HG03432 (cell line): ENCODE measurements around the gene CLOCK.

Experiments used
- ATAC-seq: cut with Tn5 transposase; IDR thresholded peaks from one replicate; pipeline ENCODE4 v1.9.1; 2021; ENCODE audit warnings: mild to moderate bottlenecking, moderate library complexity; ENCODE audit not compliant: unreplicated experiment

Gene CLOCK

DNA sequence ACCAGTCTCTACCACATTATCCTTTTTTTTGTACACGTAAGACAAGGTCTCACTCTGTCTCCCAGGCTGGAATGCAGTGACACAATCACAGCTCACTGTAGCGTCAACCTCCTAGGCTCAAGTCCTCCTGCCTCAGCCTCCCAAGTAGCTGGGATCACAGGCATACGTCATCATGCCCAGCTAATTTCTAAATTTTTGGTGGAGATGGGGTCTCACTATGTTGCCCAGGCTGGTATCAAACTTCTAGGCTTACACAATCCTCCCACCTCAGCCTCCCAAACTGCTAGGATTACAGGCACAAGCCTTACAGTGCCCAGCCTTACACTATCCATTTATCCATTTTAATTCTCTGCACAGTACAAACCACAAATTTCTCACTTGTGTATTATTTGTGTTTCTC, 58.0 kb downstream of the CLOCK start:
- no peak for ATAC-seq

DNA sequence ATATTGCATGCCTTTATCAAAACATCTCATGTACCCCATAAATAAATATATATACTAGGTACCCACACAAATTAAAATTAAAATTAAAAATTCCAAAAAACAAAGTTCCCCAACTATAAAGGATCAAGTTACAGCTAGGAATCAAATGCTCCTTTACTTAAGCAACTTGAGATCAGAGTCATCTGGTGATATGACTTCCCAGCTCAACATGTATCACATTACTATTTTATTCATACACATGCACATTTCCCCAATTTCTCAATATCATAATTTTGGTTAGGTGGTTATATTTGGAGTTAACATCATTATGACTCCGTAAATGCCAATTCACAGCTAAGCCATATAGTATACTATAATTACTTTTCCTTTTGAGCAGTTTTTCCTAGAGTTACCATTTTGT, 60.9 kb downstream of the CLOCK start:
- ATAC-seq = no peak

DNA sequence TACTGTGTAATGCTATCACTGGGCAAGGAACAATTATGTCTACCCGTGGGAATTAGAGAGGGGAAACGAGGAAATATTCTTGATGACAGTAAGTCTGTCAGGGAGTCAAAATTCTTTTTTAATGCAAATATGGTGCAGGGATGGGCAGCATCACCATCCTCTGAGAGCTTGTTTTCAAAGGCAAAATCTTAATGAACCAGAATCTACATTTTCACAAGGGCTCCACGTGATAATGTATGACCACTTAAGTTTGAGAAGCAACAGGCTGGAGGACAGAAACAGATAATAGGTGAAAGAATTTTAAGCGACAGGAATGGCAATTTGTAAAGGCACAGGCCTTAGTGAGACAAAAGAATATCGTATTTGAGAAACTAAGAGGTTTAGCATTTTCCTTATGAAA, 63.4 kb downstream of the CLOCK start:
- ATAC-seq = no peak

- ATAC-seq = no peak
Measured at GRCh38 chr4:55475394-55476243, 71.1 kb downstream of the CLOCK start.

GRCh38 chr4:55469979-55470378, 76.7 kb downstream of the CLOCK start:
- no peak for ATAC-seq

GRCh38 chr4:55468724-55469123, 78.0 kb downstream of the CLOCK start:
- no peak for ATAC-seq

DNA sequence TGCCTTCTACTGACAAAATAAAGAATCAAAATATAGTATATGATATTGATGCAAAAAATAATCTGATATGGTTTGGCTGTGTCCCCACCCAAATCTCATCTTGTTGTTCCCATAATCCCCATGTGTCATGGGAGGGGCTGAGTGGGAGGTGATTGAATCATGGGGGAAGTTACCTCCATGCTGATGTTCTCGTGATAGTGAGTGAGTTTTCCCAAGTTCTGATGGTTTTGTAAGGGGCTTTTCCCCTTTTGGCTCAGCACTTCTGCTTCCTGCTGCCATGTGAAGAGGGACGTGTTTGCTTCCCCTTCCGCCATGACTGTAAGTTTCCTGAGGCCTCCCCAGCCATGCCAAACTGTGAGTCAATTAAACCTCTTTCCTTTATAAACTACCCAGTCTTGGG, 80.7 kb downstream of the CLOCK start:
- no peak for ATAC-seq

DNA sequence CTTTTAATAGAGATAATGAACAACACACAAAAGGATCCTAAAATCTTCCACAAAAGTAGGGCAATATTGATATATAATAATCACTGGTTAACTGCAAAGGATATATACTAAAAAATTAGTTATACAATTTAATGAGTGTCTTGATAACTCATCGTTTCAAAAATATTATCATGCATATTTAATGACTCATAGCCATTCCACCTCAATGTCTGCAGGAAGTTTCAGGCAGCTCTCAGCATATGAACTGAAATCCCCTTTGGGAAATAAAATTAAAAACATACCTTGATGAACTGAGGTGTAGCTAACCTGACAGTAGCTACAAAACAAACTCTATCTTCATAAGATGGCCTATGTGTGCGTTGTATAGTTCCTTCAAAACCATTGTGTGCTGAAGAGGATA, 88.1 kb downstream of the CLOCK start:
- no peak for ATAC-seq

DNA sequence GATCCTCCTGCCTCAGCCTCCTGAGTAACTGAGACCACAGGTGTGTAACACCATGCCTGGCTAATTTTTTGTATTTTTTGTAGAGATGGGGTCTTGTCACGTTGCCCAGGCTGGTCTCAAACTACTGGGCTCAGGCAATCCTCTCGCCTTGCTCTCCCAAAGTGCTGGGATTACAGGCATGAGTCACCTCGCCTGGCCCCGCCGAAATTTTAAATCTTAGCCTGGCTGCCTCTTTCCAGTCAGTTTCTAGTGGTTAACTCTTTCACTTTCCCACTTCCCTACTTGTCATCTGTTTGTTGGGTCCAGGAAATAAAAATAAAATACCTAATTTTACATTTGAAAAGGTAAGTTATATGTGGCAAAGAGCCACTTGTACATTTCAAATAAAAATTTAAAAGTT, 88.5 kb downstream of the CLOCK start:
- no peak for ATAC-seq

DNA sequence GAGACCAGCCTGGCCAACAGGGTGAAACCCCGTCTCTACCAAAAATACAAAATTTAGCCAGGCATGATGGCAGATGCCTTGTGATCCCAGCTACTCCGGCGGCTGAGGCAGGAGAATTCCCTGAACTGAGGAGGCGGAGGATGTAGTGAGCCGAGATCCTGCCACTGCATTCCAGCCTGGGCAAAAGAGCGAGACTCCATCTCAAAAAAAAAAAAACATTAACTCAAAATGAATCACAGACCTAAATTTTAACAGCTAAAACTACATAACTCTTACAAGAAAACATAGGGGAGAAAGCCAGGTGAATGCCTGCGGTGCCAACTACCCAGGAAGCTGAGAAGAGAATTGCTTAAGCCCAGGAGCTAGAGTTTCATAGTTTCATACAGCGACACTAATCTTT, 96.1 kb downstream of the CLOCK start:
- ATAC-seq = no peak

DNA sequence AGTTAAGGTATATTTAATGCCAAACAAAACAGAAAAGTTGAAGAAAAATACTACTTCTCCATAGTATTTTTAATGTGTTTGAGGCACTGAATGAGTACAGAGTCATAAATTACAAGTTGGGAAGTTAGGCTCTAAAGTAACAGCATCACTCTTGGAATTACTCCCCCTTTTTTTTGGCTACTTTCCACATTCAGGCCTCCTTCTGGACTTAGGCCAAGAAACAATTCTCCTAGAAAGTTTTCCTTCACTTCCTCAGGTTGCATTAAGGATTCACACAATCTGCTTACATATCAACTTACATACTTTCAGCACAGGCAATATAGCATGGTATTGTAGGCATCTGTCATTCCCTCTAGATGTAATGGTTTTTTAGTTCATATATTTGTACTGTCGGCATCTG, 98.9 kb downstream of the CLOCK start:
- ATAC-seq = no peak

GRCh38 chr4:55447108-55447708, 99.5 kb downstream of the CLOCK start:
- no peak for ATAC-seq

DNA sequence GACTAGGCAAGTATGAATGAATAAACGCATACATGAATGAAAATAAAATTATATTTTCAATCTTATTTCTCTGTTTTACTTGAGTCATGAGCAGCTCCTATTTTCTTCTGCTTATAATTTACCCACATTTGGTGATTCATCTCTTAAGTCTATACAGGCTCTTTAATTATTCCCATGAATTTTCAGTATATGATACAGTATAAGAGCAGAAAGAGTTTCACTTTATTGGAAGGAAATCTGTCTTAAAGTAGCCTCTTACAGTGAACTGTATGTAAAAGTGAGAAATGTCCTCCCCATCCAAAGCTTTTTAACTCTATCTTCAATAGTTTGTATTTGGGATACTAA, 100.2 kb downstream of the CLOCK start:
- no peak for ATAC-seq

- ATAC-seq = no peak
Measured at GRCh38 chr4:55445921-55446577, 100.7 kb downstream of the CLOCK start.

DNA sequence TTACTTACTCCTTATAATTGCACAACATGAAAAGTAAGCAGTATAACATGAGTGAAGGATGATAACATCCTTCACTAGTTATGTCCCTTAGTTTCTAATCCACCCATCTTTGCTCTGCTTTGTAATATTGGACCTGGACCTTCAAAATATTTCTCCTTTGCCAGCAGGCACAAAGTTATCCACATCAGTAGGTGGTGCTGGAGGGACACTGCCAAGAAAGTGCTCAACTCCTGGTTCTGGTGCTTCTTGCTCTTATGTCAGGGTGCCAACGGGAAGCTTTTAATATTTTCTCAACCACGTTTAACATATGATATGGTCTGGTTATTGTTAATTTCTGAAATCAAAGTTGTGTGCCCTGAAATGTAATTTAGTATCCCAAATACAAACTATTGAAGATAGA, 101.9 kb downstream of the CLOCK start:
- no peak for ATAC-seq

DNA sequence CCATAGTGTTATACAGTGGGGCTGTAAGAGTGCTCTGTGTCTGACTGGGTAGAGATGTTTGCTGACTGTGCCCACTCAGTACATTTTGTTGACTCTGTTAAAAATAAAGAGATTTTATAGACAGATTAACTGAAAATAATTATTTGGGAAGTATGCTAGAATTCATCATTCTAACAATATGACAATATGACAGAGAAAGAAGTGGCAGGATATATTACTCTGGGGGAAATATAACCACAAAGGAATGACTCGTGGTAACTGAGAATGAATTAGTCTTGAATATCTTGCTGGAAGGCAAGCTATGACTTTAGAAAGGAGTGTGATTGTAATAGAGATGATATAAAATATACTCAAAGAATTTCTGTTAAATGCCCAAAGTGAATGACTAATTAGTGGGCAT, 104.2 kb downstream of the CLOCK start:
- ATAC-seq = no peak

DNA sequence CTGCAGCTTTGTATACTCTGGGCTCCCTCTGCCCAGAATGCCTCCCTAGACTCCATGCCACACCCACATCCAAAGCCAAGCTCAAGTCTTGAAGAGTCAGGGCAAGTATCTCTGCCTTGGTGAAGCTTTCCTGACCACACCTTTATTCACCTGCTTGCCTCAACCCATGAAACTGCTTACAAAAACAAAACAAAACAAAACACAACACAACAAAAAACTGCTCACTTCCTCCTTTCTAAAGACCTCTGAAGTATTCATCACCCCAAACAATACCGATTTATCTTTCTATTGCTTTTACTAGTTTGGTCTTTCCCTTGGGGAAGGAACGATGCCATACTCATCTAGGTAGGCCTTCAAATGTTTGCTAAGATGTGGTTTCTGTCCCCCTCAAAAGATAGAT, 105.9 kb downstream of the CLOCK start:
- no peak for ATAC-seq

- no peak for ATAC-seq
Measured at GRCh38 chr4:55439023-55439422, 107.7 kb downstream of the CLOCK start.

DNA sequence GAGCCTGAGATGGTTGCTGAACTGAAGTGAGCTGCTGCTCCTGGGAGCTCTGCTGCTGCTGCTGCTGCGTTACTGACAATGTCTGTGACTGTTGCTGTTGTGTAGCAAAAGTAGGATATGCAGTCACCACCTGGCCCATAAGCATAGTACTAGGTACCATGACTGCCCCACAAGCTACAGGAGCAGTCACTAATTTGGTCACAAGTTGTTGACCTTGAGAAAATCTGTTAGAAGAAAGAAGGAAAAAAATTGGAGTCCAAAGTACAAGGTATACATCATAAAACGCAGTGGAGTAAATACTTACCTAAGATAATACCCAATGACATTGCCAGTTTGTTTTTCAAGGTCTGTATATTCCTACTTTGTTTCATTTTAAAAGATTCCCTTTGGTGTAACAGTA, 108.4 kb downstream of the CLOCK start:
- no peak for ATAC-seq

DNA sequence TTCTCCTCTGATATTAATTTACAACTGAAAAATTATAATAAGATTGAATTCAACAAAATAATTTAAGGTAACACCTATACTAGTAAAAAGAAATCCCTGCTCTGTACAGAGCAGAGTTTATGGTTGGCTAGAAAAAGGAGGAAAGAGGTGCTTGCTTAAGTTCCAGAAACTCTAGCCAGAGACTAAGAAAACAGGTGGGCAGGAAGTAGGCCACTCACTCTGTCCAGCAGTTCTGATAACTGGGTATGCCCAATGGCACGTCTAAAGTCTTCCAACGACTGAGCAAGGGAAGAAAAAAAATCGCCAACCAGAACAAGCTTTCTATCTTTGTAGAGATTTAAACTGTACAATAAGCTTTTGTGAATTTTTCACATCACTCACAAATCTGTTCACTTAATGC, 108.9 kb downstream of the CLOCK start:
- ATAC-seq = no peak

DNA sequence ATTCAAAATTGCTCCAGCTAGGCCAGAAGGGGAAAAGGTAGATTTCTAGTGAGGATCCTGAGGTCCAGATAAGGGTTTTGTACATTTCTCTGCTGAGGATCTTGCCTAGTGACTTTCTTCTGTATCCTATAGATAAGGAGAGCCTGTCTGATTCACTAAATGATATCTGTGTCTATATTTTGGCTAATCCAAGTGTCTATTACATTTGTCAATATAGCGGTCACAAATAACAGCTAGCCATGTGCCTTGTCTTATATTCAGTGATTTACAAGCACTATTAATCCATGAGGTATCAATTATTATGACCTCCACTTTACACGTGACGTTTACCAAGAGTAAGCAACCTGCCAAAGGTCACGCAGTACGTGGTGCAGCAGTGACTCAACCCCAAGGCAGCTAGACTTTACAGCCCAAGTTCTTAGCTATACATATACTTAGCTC, 109.3 kb downstream of the CLOCK start:
- ATAC-seq = no peak

GRCh38 chr4:55435141-55435841, 111.4 kb downstream of the CLOCK start:
- ATAC-seq = peak; percentile 83
